Neural cell (in vitro differentiated cells): ENCODE measurements around the gene WWTR1. TPM values are rescaled to one million over a fixed set of nuclear protein-coding genes. Genes with fewer than 3 reads are reported as not detected.

Source experiments
- H2AFZ ChIP-seq: fragments of 200-600, 300-800 bp; sonication (generic), shearing (Covaris generic); 2 replicates; pipeline ENCODE4 v1.6.0; 2014; ENCODE audit warnings: low read depth, mild to moderate bottlenecking, antibody characterized with exemption, low read length, moderate library complexity
- H3F3A ChIP-seq: fragments of 200-600 bp; shearing (Covaris generic); 2 replicates; pipeline ENCODE4 v1.6.1; 2016; ENCODE audit warnings: mild to moderate bottlenecking, moderate library complexity, mixed read lengths, antibody characterized with exemption, low read length; ENCODE audit not compliant: insufficient read depth, poor library complexity, severe bottlenecking
- H3K27ac ChIP-seq: fragments of 200-600, 300-800 bp; sonication (generic), shearing (Covaris generic); 2 replicates; pipeline ENCODE4 v1.5.1; 2014; ENCODE audit warnings: mild to moderate bottlenecking, low read length, moderate library complexity
- H3K27me3 ChIP-seq: fragments of 300-800, 200-600 bp; sonication (generic), shearing (Covaris generic); 2 replicates; pipeline ENCODE4 v1.6.0; 2014; ENCODE audit warnings: mild to moderate bottlenecking, low read depth, low read length, moderate library complexity; ENCODE audit not compliant: insufficient read depth
- H3K36me3 ChIP-seq: fragments of 300-800, 200-600 bp; sonication (generic), shearing (Covaris generic); 2 replicates; pipeline ENCODE4 v1.5.1; 2014; ENCODE audit warnings: mild to moderate bottlenecking, antibody characterized with exemption, low read length, moderate library complexity; ENCODE audit not compliant: insufficient read depth
- H3K4me2 ChIP-seq: fragments of 300-800, 200-600 bp; sonication (generic), shearing (Covaris generic); 2 replicates; pipeline ENCODE4 v1.6.0; 2014; ENCODE audit warnings: mild to moderate bottlenecking, low read length
- H3K4me3 ChIP-seq: fragments of 300-800, 200-600 bp; sonication (generic), shearing (Covaris generic); 2 replicates; pipeline ENCODE4 v1.5.1; 2014; ENCODE audit warnings: mild to moderate bottlenecking, low read length, moderate library complexity
- H3K79me2 ChIP-seq: fragments of 200-600 bp; shearing (Covaris generic); replicated peaks from 2 replicates; pipeline ENCODE4 v1.6.0; 2014; ENCODE audit warnings: mild to moderate bottlenecking, low read length, moderate library complexity; ENCODE audit not compliant: insufficient read depth
- H3K9ac ChIP-seq: fragments of 300-800, 200-600 bp; sonication (generic), shearing (Covaris generic); 2 replicates; pipeline ENCODE4 v1.6.1; 2016; ENCODE audit warnings: mild to moderate bottlenecking, low read length, mixed read lengths
- H3K9me2 ChIP-seq: fragments of 200-600 bp; shearing (Covaris generic); 2 replicates; pipeline ENCODE4 v1.6.1; 2016; ENCODE audit warnings: mild to moderate bottlenecking, low read length, mixed read lengths; ENCODE audit not compliant: insufficient read depth
- H3K9me3 ChIP-seq: fragments of 200-600, 300-800 bp; sonication (generic), shearing (Covaris generic); 2 replicates; pipeline ENCODE4 v1.6.1; 2016; ENCODE audit warnings: mild to moderate bottlenecking, mixed run types, low read length, moderate library complexity, mixed read lengths
- H4K20me1 ChIP-seq: fragments of 200-600 bp; shearing (Covaris generic); 2 replicates; pipeline ENCODE4 v1.6.1; 2016; ENCODE audit warnings: mild to moderate bottlenecking, mixed run types; ENCODE audit not compliant: insufficient read depth
- CTCF ChIP-seq: fragments of 450-650 bp; IDR thresholded peaks from 2 replicates; pipeline ENCODE4 v1.5.1; 2014; ENCODE audit warnings: antibody characterized with exemption, mild to moderate bottlenecking, moderate library complexity; ENCODE audit not compliant: poor library complexity, severe bottlenecking
- EP300 ChIP-seq: fragments of 450-650 bp; conservative IDR thresholded peaks from 2 replicates; pipeline ENCODE4 v1.6.1; 2014; ENCODE audit warnings: antibody characterized with exemption, mild to moderate bottlenecking, moderate library complexity; ENCODE audit not compliant: poor library complexity, severe bottlenecking
- EZH2 ChIP-seq: fragments of 200-600, 300-800 bp; shearing (Covaris generic), sonication (generic); IDR thresholded peaks from 2 replicates; pipeline ENCODE4 v1.6.1; 2014; ENCODE audit warnings: antibody characterized with exemption, low read length, borderline replicate concordance, mild to moderate bottlenecking; ENCODE audit not compliant: insufficient read depth, poor library complexity, severe bottlenecking
- MXI1 ChIP-seq: fragments of 450-650 bp; conservative IDR thresholded peaks from 2 replicates; pipeline ENCODE4 v1.6.1; 2014; ENCODE audit warnings: antibody characterized with exemption, mild to moderate bottlenecking; ENCODE audit not compliant: poor library complexity, severe bottlenecking
- POLR2AphosphoS5 ChIP-seq: IDR thresholded peaks from 2 replicates; pipeline ENCODE4 v1.6.1; 2012
- RAD21 ChIP-seq: fragments of 450-650 bp; conservative IDR thresholded peaks from 2 replicates; pipeline ENCODE4 v1.6.1; 2014; ENCODE audit warnings: antibody characterized with exemption, mild to moderate bottlenecking, moderate library complexity
- REST ChIP-seq: IDR thresholded peaks from 2 replicates; pipeline ENCODE4 v1.6.1; 2012; ENCODE audit warnings: borderline replicate concordance
- SMC3 ChIP-seq: fragments of 450-650 bp; conservative IDR thresholded peaks from 2 replicates; pipeline ENCODE4 v1.6.1; 2014; ENCODE audit warnings: antibody characterized with exemption, mild to moderate bottlenecking, moderate library complexity; ENCODE audit not compliant: poor library complexity
- TAF1 ChIP-seq: IDR thresholded peaks from 2 replicates; pipeline ENCODE4 v1.6.1; 2012; ENCODE audit warnings: low read depth
- polyA plus RNA-seq: library from polyadenylated mRNA; depleted of rRNA; stranded (reverse); fragments of >200 nt; gene quantifications from 2 replicates; pipeline ENCODE4 v1.2.3, GENCODE V29; 2014

WWTR1 gene
- polyA plus RNA-seq, 1 donor from 2014 or later = 0.97 TPM

GRCh38 chr3:149702691-149703441 is 45.0 kb upstream of the WWTR1 start:
- Histone ChIP-seq H3K27ac (no peak overlapping the region), H3K27me3 (no peaks in the 10 kb centered on the region), H3K9me3 (peaks cover 6% of the 10 kb centered on the region), H3K9me2 (no peaks in the 10 kb centered on the region), H3K4me2 (no peak overlapping the region), H3K79me2 (no peaks in the 10 kb centered on the region), H3F3A (no peaks in the 10 kb centered on the region), H3K36me3 (no peaks in the 10 kb centered on the region), H2AFZ (no peak overlapping the region), H3K9ac (no peak overlapping the region), H4K20me1 (no peaks in the 10 kb centered on the region), H3K4me3 (no peak overlapping the region)
- TF ChIP-seq EZH2 = no peak
- TF ChIP-seq REST = no peak
- no peak for TF ChIP-seq POLR2AphosphoS5
- no peak for TF ChIP-seq EP300
- no peak for TF ChIP-seq SMC3
- no peak for TF ChIP-seq TAF1
- TF ChIP-seq CTCF = no peak
- no peak for TF ChIP-seq RAD21

- Histone ChIP-seq H3K79me2 (no peaks in the 10 kb centered on the region), H3K36me3 (no peaks in the 10 kb centered on the region), H3K27me3 (no peaks in the 10 kb centered on the region), H3F3A (no peaks in the 10 kb centered on the region), H3K4me3 (no peak overlapping the region), H3K9ac (no peak overlapping the region), H2AFZ (no peak overlapping the region), H4K20me1 (no peaks in the 10 kb centered on the region), H3K27ac (no peak overlapping the region), H3K9me2 (no peaks in the 10 kb centered on the region), H3K9me3 (peaks cover 6% of the 10 kb centered on the region), H3K4me2 (no peak overlapping the region)
- TF ChIP-seq SMC3 (no peak), CTCF (no peak), MXI1 (no peak), REST (no peak), RAD21 (no peak), EZH2 (no peak), EP300 (no peak), TAF1 (no peak), POLR2AphosphoS5 (no peak)
Observed at GRCh38 chr3:149701977-149702350, 44.1 kb upstream of the WWTR1 start.
